HCT116 (cell line): ENCODE results near the gene EGFL8. TPM values are rescaled to one million over a fixed set of nuclear protein-coding genes. Genes with fewer than 3 reads are reported as not detected.

Experiments
- ATAC-seq: fragments of 200-7000 bp; cut with Tn5 transposase; 2 replicates; pipeline ENCODE4 v1.9.1; 2020; ENCODE audit warnings: mild to moderate bottlenecking, moderate library complexity
- BruUV-seq: library from RNA; stranded (reverse); fragments of 400-500 nt; replicated peaks from 2 replicates; lab custom pipeline; 2021; lab: Mats Ljungman, UMichigan
- CTCF ChIA-PET: fragments of 300-600 bp; sonication (Branson Sonifier 250); formaldehyde crosslinking; loops from one replicate; lab custom pipeline; 2021; ENCODE audit warnings: antibody characterized with exemption; lab: Charles Lee
- POLR2A ChIA-PET: fragments of 300-600, 350-600 bp; sonication (Branson Sonifier 250); formaldehyde crosslinking; loops from one replicate; lab custom pipeline; 2021; ENCODE audit warnings: antibody characterized with exemption; lab: Charles Lee
- RAD21 ChIA-PET, 2 experiments: fragments of 300-600 bp; sonication (Branson Sonifier 250); formaldehyde crosslinking; loops; one replicate each; lab custom pipeline; 2023; ENCODE audit warnings: low total read pairs in 2 of 2; ENCODE audit not compliant: uncharacterized antibody in 2 of 2, unreplicated experiment in 2 of 2, low non-redundant PET in 1 of 2; lab: Charles Lee
- DNase-seq: peaks from one replicate; pipeline ENCODE4 v3.0.0-alpha.2; 2010; ENCODE audit warnings: low read depth, low spot score
- H2AFZ ChIP-seq: fragments of 200-600 bp; shearing (Covaris generic), sonication (generic); 2 replicates; pipeline ENCODE4 v1.6.1; 2017; ENCODE audit warnings: low read depth, mixed run types, mixed read lengths, antibody characterized with exemption, low read length; ENCODE audit not compliant: poor library complexity, severe bottlenecking
- H3K27ac ChIP-seq: 2 replicates; pipeline ENCODE4 v1.5.1; 2012; ENCODE audit warnings: low read depth, low read length
- H3K27me3 ChIP-seq: fragments of 200-600 bp; sonication (generic); 2 replicates; pipeline ENCODE4 v1.6.1; 2016; ENCODE audit warnings: mixed run types, low read length, mixed read lengths; ENCODE audit not compliant: insufficient read depth
- H3K36me3 ChIP-seq, 2 experiments: fragments of 200-500 bp in 1 of 2; fragments of 200-600 bp in 1 of 2; sonication (Bioruptor generic) in 1 of 2; sonication (generic) in 1 of 2; 2 replicates each; pipeline versions ENCODE4 v1.5.1 to v1.6.1; 2014 to 2016; ENCODE audit warnings: low read length in 2 of 2, inconsistent platforms in 1 of 2, mixed read lengths in 1 of 2, mixed run types in 1 of 2; ENCODE audit not compliant: insufficient read depth in 2 of 2, control insufficient read depth in 1 of 2
- H3K4me1 ChIP-seq, 2 experiments: fragments of 200-600 bp in 1 of 2; sonication (generic) in 1 of 2; 2 replicates each; pipeline versions ENCODE4 v1.5.1 to v1.6.1; 2012 to 2017; ENCODE audit warnings: low read length in 2 of 2, inconsistent platforms in 1 of 2, mild to moderate bottlenecking in 1 of 2, mixed read lengths in 1 of 2, mixed run types in 1 of 2, moderate library complexity in 1 of 2; ENCODE audit not compliant: insufficient read depth in 2 of 2, control insufficient read depth in 1 of 2
- H3K4me2 ChIP-seq: fragments of 200-600 bp; sonication (generic); 2 replicates; pipeline ENCODE4 v1.6.1; 2017; ENCODE audit warnings: mixed run types, low read length, mixed read lengths
- H3K4me3 ChIP-seq, 2 experiments: fragments of 200-600 bp in 1 of 2; sonication (generic) in 1 of 2; replicated peaks in 1 of 2; 2 replicates each; pipeline ENCODE4 v1.5.1; 2011 to 2016; ENCODE audit warnings: low read length in 2 of 2, control low read depth in 1 of 2, low read depth in 1 of 2, mild to moderate bottlenecking in 1 of 2, mixed read lengths in 1 of 2, mixed run types in 1 of 2
- H3K79me2 ChIP-seq: fragments of 200-600 bp; sonication (generic); 2 replicates; pipeline ENCODE4 v1.6.1; 2017; ENCODE audit warnings: mild to moderate bottlenecking, mixed run types, low read length, moderate library complexity, mixed read lengths; ENCODE audit not compliant: insufficient read depth
- H3K9ac ChIP-seq: fragments of 200-600 bp; sonication (generic); 2 replicates; pipeline ENCODE4 v1.6.1; 2016; ENCODE audit warnings: low read length, mixed read lengths
- H3K9me2 ChIP-seq: fragments of 200-600 bp; sonication (generic), shearing (Covaris generic); 2 replicates; pipeline ENCODE4 v1.6.1; 2017; ENCODE audit warnings: mixed run types, mild to moderate bottlenecking, moderate library complexity; ENCODE audit not compliant: insufficient read depth
- H3K9me3 ChIP-seq, 2 experiments: fragments of 200-500 bp in 1 of 2; fragments of 200-600 bp in 1 of 2; sonication (Bioruptor generic) in 1 of 2; sonication (generic) in 1 of 2; 2 replicates each; pipeline ENCODE4 v1.6.1; 2014 to 2017; ENCODE audit warnings: low read length in 2 of 2, mixed read lengths in 2 of 2, inconsistent platforms in 1 of 2, low read depth in 1 of 2, mild to moderate bottlenecking in 1 of 2, mixed run types in 1 of 2, moderate library complexity in 1 of 2; ENCODE audit not compliant: control insufficient read depth in 1 of 2, insufficient read depth in 1 of 2
- H4K20me1 ChIP-seq: fragments of 200-600 bp; sonication (generic), shearing (Covaris generic); 2 replicates; pipeline ENCODE4 v1.6.1; 2017; ENCODE audit warnings: mixed run types, mild to moderate bottlenecking, moderate library complexity; ENCODE audit not compliant: insufficient read depth
- CEBPB ChIP-seq: IDR thresholded peaks from 2 replicates; pipeline ENCODE4 v1.6.1; 2012; ENCODE audit warnings: low read depth
- CTCF ChIP-seq, 3 experiments: fragments of 200-600 bp in 1 of 3; sonication (generic) in 1 of 3; IDR thresholded peaks in 2 of 3; conservative IDR thresholded peaks in 1 of 3; 2 replicates each; pipeline ENCODE4 v1.5.1; 2012 to 2017; ENCODE audit warnings: low read depth in 2 of 3, low read length in 2 of 3, antibody characterized with exemption in 1 of 3, borderline replicate concordance in 1 of 3, control low read depth in 1 of 3, mild to moderate bottlenecking in 1 of 3, mixed read lengths in 1 of 3, mixed run types in 1 of 3, moderate library complexity in 1 of 3; ENCODE audit not compliant: insufficient read depth in 1 of 3
- EGR1 ChIP-seq: IDR thresholded peaks from 2 replicates; pipeline ENCODE4 v1.6.1; 2012; ENCODE audit warnings: low read depth
- EZH2 ChIP-seq: fragments of 200-600 bp; sonication (generic); IDR thresholded peaks from 2 replicates; pipeline ENCODE4 v1.6.1; 2017; ENCODE audit warnings: antibody characterized with exemption, mixed run types
- EZH2phosphoT487 ChIP-seq: fragments of 200-600 bp; IDR thresholded peaks from 2 replicates; pipeline ENCODE4 v1.6.1; 2018; ENCODE audit warnings: antibody characterized with exemption, borderline replicate concordance
- FOSL1 ChIP-seq: IDR thresholded peaks from 2 replicates; pipeline ENCODE4 v1.6.1; 2012; ENCODE audit warnings: low read depth
- JUND ChIP-seq: IDR thresholded peaks from 2 replicates; pipeline ENCODE4 v1.6.1; 2012
- POLR2A ChIP-seq: IDR thresholded peaks from 2 replicates; pipeline ENCODE4 v1.7.0; 2011; ENCODE audit warnings: borderline replicate concordance; ENCODE audit not compliant: insufficient read depth, insufficient read length; ENCODE audit errors: extremely low read depth
- POLR2AphosphoS5 ChIP-seq: IDR thresholded peaks from 2 replicates; pipeline ENCODE4 v1.6.1; 2011; ENCODE audit warnings: mild to moderate bottlenecking, low read depth, low read length, moderate library complexity
- RAD21 ChIP-seq: IDR thresholded peaks from 2 replicates; pipeline ENCODE4 v1.6.1; 2012; ENCODE audit warnings: low read depth, mild to moderate bottlenecking
- YY1 ChIP-seq: IDR thresholded peaks from 2 replicates; pipeline ENCODE4 v1.6.1; 2011; ENCODE audit warnings: low read length, low read depth, moderate library complexity, mild to moderate bottlenecking; ENCODE audit not compliant: insufficient replicate concordance; ENCODE audit errors: extremely low read depth
- ZNF274 ChIP-seq: fragments of 200-500 bp; sonication (Bioruptor generic); IDR thresholded peaks from 2 replicates; pipeline ENCODE4 v1.6.1; 2014; ENCODE audit warnings: mild to moderate bottlenecking, low read depth, low read length, inconsistent platforms
- intact Hi-C: fragments of 100-400 bp; cut with micrococcal nuclease; formaldehyde crosslinking; loops from 2 replicates; pipeline ENCODE4 v1.10.0; 2022
- total RNA-seq: library from RNA; stranded (reverse); gene quantifications from one replicate; pipeline ENCODE4 v1.2.1, GENCODE V29; 2021; ENCODE audit not compliant: unreplicated experiment
- TF ChIP-seq, protein P1 (sequence below): IDR thresholded peaks from 2 replicates; pipeline ENCODE4 v1.6.1; 2012

EGFL8 gene
- total RNA-seq, 1 experiment from 2014 or later: 29.0 TPM

DNA sequence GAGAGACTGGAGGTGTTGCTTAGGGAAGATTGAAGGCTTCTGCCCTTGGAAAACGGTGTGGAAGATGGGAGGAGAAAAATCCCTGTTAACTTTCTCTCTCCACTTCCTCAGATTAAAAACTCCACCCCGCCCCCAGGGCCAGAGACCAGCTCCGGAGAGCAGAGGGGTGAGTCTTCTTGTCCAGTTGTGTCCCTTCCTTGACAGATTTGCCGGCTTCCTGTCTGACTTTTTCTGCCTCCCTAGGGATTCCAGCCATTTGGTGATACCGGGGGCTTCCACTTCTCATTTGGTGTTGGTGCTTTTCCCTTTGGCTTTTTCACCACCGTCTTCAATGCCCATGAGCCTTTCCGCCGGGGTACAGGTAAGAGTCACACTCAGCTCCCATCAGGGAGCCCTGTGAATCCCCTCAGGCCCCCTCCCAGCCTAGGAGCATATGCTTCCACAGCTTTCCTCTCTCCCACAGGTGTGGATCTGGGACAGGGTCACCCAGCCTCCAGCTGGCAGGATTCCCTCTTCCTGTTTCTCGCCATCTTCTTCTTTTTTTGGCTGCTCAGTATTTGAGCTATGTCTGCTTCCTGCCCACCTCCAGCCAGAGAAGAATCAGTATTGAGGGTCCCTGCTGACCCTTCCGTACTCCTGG is 15.5 kb downstream of the EGFL8 start:
- TF ChIP-seq POLR2AphosphoS5: no peak
- no peak for TF ChIP-seq JUND
- TF ChIP-seq, all 23 proteins: peak for 0
- H4K20me1 ChIP-seq: no peaks in the 10 kb centered on the region
- H3K27ac ChIP-seq: no peak overlapping the region
- BruUV-seq: TSS peak; percentile 2
- no peaks in the 10 kb centered on the region for H3K27me3 ChIP-seq
- ChIA-PET RAD21 (no interaction called here), POLR2A (interaction anchor here (1.1 kb wide), 1 partner anchor 15 kb away, joined by 3 read pairs; no protein-coding TSS in a partner anchor), CTCF (no interaction called here)
- intact Hi-C loops: no loop called here
- no peak overlapping the region for H3K4me2 ChIP-seq
- peaks cover 7 to 13% of the 10 kb centered on the region in 2 experiments; a peak in 2 of 4 replicates for H3K36me3 ChIP-seq
- ATAC-seq: no peak
- H3K9me2 ChIP-seq: no peaks in the 10 kb centered on the region
- DNase-seq: no peak
- peaks cover 19 to 41% of the 10 kb centered on the region in 2 experiments for H3K4me1 ChIP-seq
- H3K9ac ChIP-seq: no peak overlapping the region
- H3K9me3 ChIP-seq: no peaks in the 10 kb centered on the region
- H3K79me2 ChIP-seq: peaks cover 17% of the 10 kb centered on the region
- no peak overlapping the region for H2AFZ ChIP-seq
- H3K4me3 ChIP-seq: no peak overlapping the region

- H3K4me3 ChIP-seq: no peak overlapping the region
- CTCF ChIA-PET: no interaction called here
- peaks cover 7 to 13% of the 10 kb centered on the region in 2 experiments; a peak in 2 of 4 replicates for H3K36me3 ChIP-seq
- H3K4me1 ChIP-seq: peaks cover 17 to 43% of the 10 kb centered on the region in 2 experiments
- intact Hi-C loops: no loop called here
- no peak overlapping the region for H2AFZ ChIP-seq
- ATAC-seq (no peak), DNase-seq (no peak)
- TF ChIP-seq EZH2: no peak
- no peak for TF ChIP-seq FOSL1
- no peak for TF ChIP-seq JUND
- no peak for TF ChIP-seq POLR2A
- no peak for TF ChIP-seq RAD21
- TF ChIP-seq EGR1: no peak
- TF ChIP-seq YY1: no peak
- no peak for TF ChIP-seq POLR2AphosphoS5
- TF ChIP-seq, protein P1, sequence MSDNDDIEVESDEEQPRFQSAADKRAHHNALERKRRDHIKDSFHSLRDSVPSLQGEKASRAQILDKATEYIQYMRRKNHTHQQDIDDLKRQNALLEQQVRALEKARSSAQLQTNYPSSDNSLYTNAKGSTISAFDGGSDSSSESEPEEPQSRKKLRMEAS: no peak
- no peak for TF ChIP-seq CEBPB
- TF ChIP-seq EZH2phosphoT487: no peak
- TF ChIP-seq ZNF274: no peak
- no peak for TF ChIP-seq CTCF (IDR thresholded peaks at IDR 0.05 in 2 of 3, conservative IDR thresholded peaks at IDR 0.05 in 1 of 3; ENCODE audit: borderline replicate concordance in 1 of 3, insufficient read depth in 1 of 3, low read depth in 2 of 3, low read length in 2 of 3)
- TF ChIP-seq, all 23 proteins: peak for 0
- Histone ChIP-seq H4K20me1 (no peaks in the 10 kb centered on the region), H3K27me3 (no peaks in the 10 kb centered on the region), H3K79me2 (peaks cover 8% of the 10 kb centered on the region; the same call in 1 of the 2 replicates), H3K9me2 (no peaks in the 10 kb centered on the region), H3K4me2 (no peak overlapping the region), H3K9ac (no peak overlapping the region), H3K9me3 (no peaks in the 10 kb centered on the region), H3K27ac (no peak overlapping the region)
- RAD21 ChIA-PET: no interaction called here
- POLR2A ChIA-PET: interaction anchor here (1.0 to 1.3 kb wide), 2 partner anchors 10 to 14 kb away, joined by 3 to 4 read pairs; partner anchors contain the start of gene PBX2
- no TSS peak for BruUV-seq
These were observed 16.8 kb downstream of the EGFL8 start for GRCh38 chr6:32181148-32181702.
